Hepatocyte (in vitro differentiated cells): ENCODE results near the gene CIITA. TPM values are rescaled to one million over a fixed set of nuclear protein-coding genes. Genes with fewer than 3 reads are reported as not detected.

Experiments used
- DNase-seq: peaks from one replicate; pipeline ENCODE4 v3.0.0-alpha.2; 2016; ENCODE audit warnings: low spot score
- H2AFZ ChIP-seq: fragments of 200-600 bp; sonication (generic); 2 replicates; pipeline ENCODE4 v1.6.0; 2016; ENCODE audit warnings: antibody characterized with exemption, mild to moderate bottlenecking
- H3K27ac ChIP-seq: fragments of 200-600 bp; sonication (generic); 2 replicates; pipeline ENCODE4 v1.5.1; 2016; ENCODE audit warnings: mild to moderate bottlenecking
- H3K27me3 ChIP-seq: fragments of 200-600 bp; sonication (generic); 2 replicates; pipeline ENCODE4 v1.6.1; 2016
- H3K36me3 ChIP-seq: fragments of 200-600 bp; sonication (generic); replicated peaks from 2 replicates; pipeline ENCODE4 v1.5.1; 2016; ENCODE audit warnings: low read depth; ENCODE audit not compliant: insufficient read depth
- H3K4me1 ChIP-seq: fragments of 200-600 bp; sonication (generic); 2 replicates; pipeline ENCODE4 v1.5.1; 2016; ENCODE audit warnings: mild to moderate bottlenecking, moderate library complexity; ENCODE audit not compliant: insufficient read depth
- H3K4me2 ChIP-seq: fragments of 200-600 bp; sonication (generic); 2 replicates; pipeline ENCODE4 v1.6.0; 2016
- H3K4me3 ChIP-seq: fragments of 200-600 bp; sonication (generic); 2 replicates; pipeline ENCODE4 v1.5.1; 2016; ENCODE audit warnings: mild to moderate bottlenecking
- H3K79me2 ChIP-seq: fragments of 200-600 bp; sonication (generic); 2 replicates; pipeline ENCODE4 v1.6.0; 2017; ENCODE audit warnings: mild to moderate bottlenecking
- H3K9me2 ChIP-seq: fragments of 200-600 bp; sonication (generic); replicated peaks from 2 replicates; pipeline ENCODE4 v1.6.0; 2017; ENCODE audit warnings: mild to moderate bottlenecking; ENCODE audit not compliant: insufficient read depth
- H3K9me3 ChIP-seq: fragments of 200-600 bp; sonication (generic); 2 replicates; pipeline ENCODE4 v1.5.1; 2016; ENCODE audit warnings: low read depth, mild to moderate bottlenecking
- H4K20me1 ChIP-seq: fragments of 200-600 bp; sonication (generic); 2 replicates; pipeline ENCODE4 v1.6.0; 2016; ENCODE audit warnings: mild to moderate bottlenecking; ENCODE audit not compliant: insufficient read depth, poor library complexity, severe bottlenecking
- CTCF ChIP-seq: fragments of 200-600 bp; sonication (generic); IDR thresholded peaks from 2 replicates; pipeline ENCODE4 v1.5.1; 2016; ENCODE audit warnings: antibody characterized with exemption, mild to moderate bottlenecking; ENCODE audit not compliant: poor library complexity
- EZH2 ChIP-seq: fragments of 200-600 bp; sonication (generic); IDR thresholded peaks from 2 replicates; pipeline ENCODE4 v1.6.1; 2016; ENCODE audit warnings: antibody characterized with exemption, mild to moderate bottlenecking, borderline replicate concordance
- EZH2phosphoT487 ChIP-seq: fragments of 200-600 bp; sonication (generic); IDR thresholded peaks from one replicate; pipeline ENCODE4 v1.6.1; 2018; ENCODE audit warnings: antibody characterized with exemption, mild to moderate bottlenecking, low read depth, moderate library complexity; ENCODE audit not compliant: unreplicated experiment, severe bottlenecking
- WGBS: methylation state at CpG from one replicate; pipeline ENCODE4 v1.1.6; 2016; ENCODE audit warnings: low lambda C conversion rate; ENCODE audit errors: missing lambda C conversion rate; 5-methylcytosine and 5-hydroxymethylcytosine counted together
- polyA plus RNA-seq: library from polyadenylated mRNA; unstranded; fragments of >200 nt; fragmentation: Nextera tagmentation; extraction: Ambion mirVana; gene quantifications from 2 replicates; pipeline ENCODE4 v1.2.1, GENCODE V29; 2016
- total RNA-seq: library from RNA; depleted of rRNA; stranded (reverse); fragments of >200 nt; gene quantifications from 2 replicates; pipeline ENCODE4 v1.2.3, GENCODE V29; 2014

CIITA gene
- total and polyA plus RNA-seq, 2 experiments from 2014 or later: 1.1 TPM; not detected in 1

- no peak for DNase-seq
- no peak overlapping the region for H3K4me3 ChIP-seq
- no peaks in the 10 kb centered on the region for H3K9me3 ChIP-seq
- H3K4me1 ChIP-seq: peaks cover 30% of the 10 kb centered on the region
- H3K4me2 ChIP-seq: peak overlapping the region; percentile 95
- H4K20me1 ChIP-seq: peaks cover 8% of the 10 kb centered on the region
- WGBS: 87% methylated on average over 10 of the region's 10 CpGs
- H3K36me3 ChIP-seq: no peaks in the 10 kb centered on the region
- H3K79me2 ChIP-seq: peaks cover 72% of the 10 kb centered on the region
- H2AFZ ChIP-seq: no peak overlapping the region
- H3K9me2 ChIP-seq: no peaks in the 10 kb centered on the region
- H3K27me3 ChIP-seq: no peaks in the 10 kb centered on the region
- TF ChIP-seq EZH2phosphoT487 (no peak), CTCF (no peak), EZH2 (no peak)
- H3K27ac ChIP-seq: peak overlapping the region; percentile 48
Observed at GRCh38 chr16:10947211-10947787, 70.3 kb downstream of the CIITA start.

- Histone ChIP-seq H4K20me1 (peaks cover 8% of the 10 kb centered on the region), H3K4me2 (no peak overlapping the region), H3K4me1 (peaks cover 26% of the 10 kb centered on the region), H3K79me2 (peaks cover 87% of the 10 kb centered on the region), H3K4me3 (no peak overlapping the region), H3K9me2 (no peaks in the 10 kb centered on the region), H3K36me3 (no peaks in the 10 kb centered on the region), H3K9me3 (no peaks in the 10 kb centered on the region), H2AFZ (no peak overlapping the region), H3K27me3 (no peaks in the 10 kb centered on the region), H3K27ac (peak overlapping the region; percentile 35)
- no peak for DNase-seq
- 92% methylated on average over 7 of the region's 7 CpGs for WGBS
- TF ChIP-seq EZH2phosphoT487: no peak
- TF ChIP-seq EZH2: no peak
- TF ChIP-seq CTCF: no peak
Observed at GRCh38 chr16:10949424-10949970, 72.5 kb downstream of the CIITA start.

GRCh38 chr16:10950393-10950792, 73.4 kb downstream of the CIITA start:
- H3K27ac ChIP-seq: peak overlapping the region; percentile 35
- no peaks in the 10 kb centered on the region for H3K36me3 ChIP-seq
- H4K20me1 ChIP-seq: peaks cover 5% of the 10 kb centered on the region
- peaks cover 20% of the 10 kb centered on the region for H3K4me1 ChIP-seq
- peak; percentile 24 for DNase-seq
- peaks cover 88% of the 10 kb centered on the region for H3K79me2 ChIP-seq
- WGBS: 48% methylated on average over 5 of the region's 5 CpGs
- no peak for TF ChIP-seq EZH2
- TF ChIP-seq EZH2phosphoT487: no peak
- no peak for TF ChIP-seq CTCF
- peak overlapping the region; percentile 32 for H3K4me2 ChIP-seq
- H3K27me3 ChIP-seq: no peaks in the 10 kb centered on the region
- no peaks in the 10 kb centered on the region for H3K9me3 ChIP-seq
- H3K9me2 ChIP-seq: no peaks in the 10 kb centered on the region
- H2AFZ ChIP-seq: no peak overlapping the region
- no peak overlapping the region for H3K4me3 ChIP-seq
